ENCODE results near the gene SLC17A5. TPM values are rescaled to one million over a fixed set of nuclear protein-coding genes. Genes with fewer than 3 reads are reported as not detected.
"Not testable (repeated sequence)": the region's sequence is repeated elsewhere in the genome, so short reads cannot be mapped to it uniquely, and the experiment has no call there.

SLC17A5 gene
- total RNA-seq, 1 experiment from 2014 or later, result 4.1 TPM

DNA sequence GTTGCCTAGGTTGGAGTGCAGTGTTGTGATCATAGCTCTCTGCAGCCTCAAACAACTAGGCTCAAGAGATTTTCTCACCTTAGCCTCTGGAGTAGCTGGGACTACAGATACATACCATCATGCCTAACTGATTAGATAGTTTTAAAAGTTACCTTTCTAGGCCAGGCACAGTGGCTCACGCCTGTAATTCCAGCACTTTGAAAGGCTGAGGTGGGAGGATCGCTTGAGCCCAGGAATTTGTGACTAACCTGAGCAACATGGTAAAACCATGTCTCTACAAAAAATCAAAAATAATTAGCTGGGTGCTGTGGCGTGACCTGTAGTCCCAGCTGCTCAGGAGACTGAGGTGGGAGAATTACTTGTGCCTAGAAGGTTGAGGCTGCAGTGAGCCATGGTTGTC lies 41.2 kb downstream of the SLC17A5 start:
- DNase-seq, result no peak
- H3K4me1 ChIP-seq, result no peaks in the 10 kb centered on the region
- H3K9me3 ChIP-seq (replicated peaks), result no peaks in the 10 kb centered on the region
- H3K27me3 ChIP-seq, result no peaks in the 10 kb centered on the region
- no peaks in the 10 kb centered on the region for H3K36me3 ChIP-seq
- H3K4me3 ChIP-seq, result no peak overlapping the region
- no peak overlapping the region for H3K27ac ChIP-seq

DNA sequence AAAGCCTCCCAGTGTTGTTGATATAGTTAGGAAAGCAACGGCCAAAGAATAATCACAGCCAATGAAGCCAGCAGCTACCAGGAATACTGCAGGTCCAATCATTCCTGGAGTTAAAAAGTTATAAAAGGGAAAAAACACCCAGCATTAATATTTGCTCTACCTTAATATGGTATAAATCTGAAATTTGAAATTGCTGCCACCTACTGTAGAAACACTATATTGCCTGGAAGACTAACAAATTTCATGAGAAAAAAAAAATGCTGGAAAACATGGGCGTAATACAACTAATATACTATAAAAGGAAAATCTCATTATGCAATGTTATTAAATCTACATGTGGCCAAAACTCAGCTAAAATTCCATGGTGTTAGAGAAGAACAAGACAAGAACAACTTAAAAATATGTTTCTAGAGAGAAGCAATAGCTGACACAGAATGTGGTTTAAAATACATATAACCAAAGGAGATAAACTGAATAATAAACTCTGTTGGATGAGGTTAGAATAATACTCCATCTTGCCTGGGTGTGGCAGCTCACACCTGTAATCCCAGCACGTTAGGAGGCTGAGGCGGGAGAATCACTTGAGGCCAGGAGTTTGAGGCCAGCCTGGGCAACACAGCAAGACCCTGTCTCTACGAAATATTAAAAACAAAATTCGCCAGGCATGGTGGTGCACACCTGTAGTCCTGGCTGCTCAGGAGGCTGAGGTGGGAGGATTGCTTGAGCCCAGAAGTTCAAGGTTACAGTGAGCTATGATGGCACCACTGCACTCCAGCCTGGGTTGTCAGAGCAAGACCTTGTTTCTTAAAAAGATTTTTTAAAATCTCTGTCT lies 43.1 kb downstream of the SLC17A5 start:
- peak in 1 of 2 experiments; percentile 58 for DNase-seq
- Histone ChIP-seq H3K27ac (no peak overlapping the region), H3K27me3 (no peaks in the 10 kb centered on the region), H3K9me3 (replicated peaks) (no peaks in the 10 kb centered on the region), H3K4me1 (no peaks in the 10 kb centered on the region), H3K4me3 (no peak overlapping the region), H3K36me3 (no peaks in the 10 kb centered on the region; the same call in 1 of the 2 replicates)

DNA sequence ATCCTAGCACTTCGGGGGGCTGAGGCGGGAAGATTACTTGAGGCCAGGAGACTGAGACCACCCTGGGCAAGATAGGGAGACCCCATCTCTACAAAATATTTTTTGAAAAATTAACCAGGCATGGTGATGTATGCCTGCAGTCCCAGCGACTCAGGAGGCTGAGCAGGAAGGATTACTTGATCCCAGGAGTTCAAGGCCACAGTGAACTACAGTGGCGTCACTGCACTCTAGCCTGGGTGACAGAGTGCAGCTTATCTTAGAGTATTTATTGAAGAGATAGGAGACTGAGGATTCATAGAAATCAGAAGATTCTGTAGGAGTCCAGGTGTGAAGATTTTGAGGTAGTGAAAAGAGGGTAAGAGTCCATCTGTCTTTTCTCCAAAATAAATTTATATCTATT lies 45.0 kb downstream of the SLC17A5 start:
- DNase-seq, result no peak
- no peaks in the 10 kb centered on the region for H3K9me3 ChIP-seq (replicated peaks)

DNA sequence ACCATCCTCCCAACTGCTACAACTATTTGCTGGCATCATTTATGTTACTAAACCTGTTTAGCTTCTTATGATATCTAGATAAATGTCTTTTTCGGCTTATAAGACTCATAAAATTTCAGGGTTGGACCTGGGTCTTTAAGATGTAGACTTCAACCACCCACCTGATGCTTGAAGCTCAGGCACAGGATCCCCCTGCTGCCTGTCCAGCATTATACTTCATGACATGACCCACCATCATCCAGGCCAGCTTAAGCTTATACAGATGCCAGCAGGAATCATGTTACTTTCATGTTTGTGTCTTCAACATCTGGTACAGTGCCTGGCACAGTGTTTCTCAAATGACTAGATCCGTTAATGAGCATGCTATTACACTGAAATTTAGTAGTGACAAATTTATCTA lies 47.4 kb downstream of the SLC17A5 start:
- DNase-seq, result no peak
- Histone ChIP-seq H3K4me3 (no peak overlapping the region), H3K4me1 (no peaks in the 10 kb centered on the region), H3K36me3 (no peaks in the 10 kb centered on the region; the same call in 1 of the 2 replicates), H3K27ac (no peak overlapping the region), H3K27me3 (no peaks in the 10 kb centered on the region), H3K9me3 (replicated peaks) (no peaks in the 10 kb centered on the region)

More for the DNA sequence above, 45.0 kb downstream of the SLC17A5 start:
- no peaks in the 10 kb centered on the region for H3K4me1 ChIP-seq
- H3K27ac ChIP-seq, result no peak overlapping the region
- no peaks in the 10 kb centered on the region; the same call in 1 of the 2 replicates for H3K36me3 ChIP-seq
- no peaks in the 10 kb centered on the region for H3K27me3 ChIP-seq
- H3K4me3 ChIP-seq, result no peak overlapping the region

DNA sequence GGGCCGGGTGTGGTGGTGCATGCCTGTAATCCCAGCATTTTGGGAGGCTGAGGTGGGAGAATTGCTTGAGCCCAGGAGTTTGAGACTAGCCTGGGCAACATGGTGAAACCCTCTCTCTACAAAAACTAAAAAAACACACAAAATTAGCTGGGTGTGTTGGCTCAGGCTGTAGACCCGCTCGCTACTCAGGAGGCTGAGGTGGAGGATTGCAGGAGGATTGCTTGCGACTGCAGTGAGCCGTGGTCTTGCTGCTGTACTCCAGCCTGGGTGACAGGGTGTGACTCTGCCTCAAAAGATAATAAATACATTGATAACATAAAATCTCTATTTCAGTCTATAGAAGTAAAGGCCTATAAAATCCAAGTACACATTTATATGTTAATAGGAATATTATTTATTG lies 49.3 kb downstream of the SLC17A5 start:
- H3K27ac ChIP-seq, result no peak overlapping the region
- no peaks in the 10 kb centered on the region for H3K27me3 ChIP-seq
- no peak overlapping the region for H3K4me3 ChIP-seq
- H3K9me3 ChIP-seq (replicated peaks), result no peaks in the 10 kb centered on the region
- no peak for DNase-seq
- H3K4me1 ChIP-seq, result no peaks in the 10 kb centered on the region
- no peaks in the 10 kb centered on the region; the same call in 1 of the 2 replicates for H3K36me3 ChIP-seq

DNA sequence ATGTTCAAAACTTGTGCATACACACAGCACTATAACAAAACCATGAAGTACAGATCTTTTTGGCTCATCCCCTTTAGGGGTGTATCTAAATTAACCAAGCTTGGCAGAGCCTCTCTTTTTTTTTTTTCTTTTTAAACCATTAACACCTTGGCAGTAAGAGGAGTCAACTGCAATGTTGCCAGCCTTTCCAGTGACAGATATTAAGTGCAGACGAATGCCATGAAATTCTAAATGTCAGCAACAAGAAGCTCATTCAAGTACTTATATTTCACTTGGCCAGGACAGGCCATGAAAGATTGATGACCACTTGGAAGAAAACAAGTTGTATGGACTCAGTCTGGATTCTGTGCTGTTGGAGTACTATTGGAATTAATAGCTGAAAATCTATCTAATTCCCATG lies 49.8 kb downstream of the SLC17A5 start:
- Histone ChIP-seq H3K36me3 (no peaks in the 10 kb centered on the region; the same call in 1 of the 2 replicates), H3K4me3 (no peak overlapping the region), H3K27me3 (no peaks in the 10 kb centered on the region), H3K9me3 (replicated peaks) (no peaks in the 10 kb centered on the region), H3K4me1 (no peaks in the 10 kb centered on the region), H3K27ac (no peak overlapping the region)
- DNase-seq, result no peak

DNA sequence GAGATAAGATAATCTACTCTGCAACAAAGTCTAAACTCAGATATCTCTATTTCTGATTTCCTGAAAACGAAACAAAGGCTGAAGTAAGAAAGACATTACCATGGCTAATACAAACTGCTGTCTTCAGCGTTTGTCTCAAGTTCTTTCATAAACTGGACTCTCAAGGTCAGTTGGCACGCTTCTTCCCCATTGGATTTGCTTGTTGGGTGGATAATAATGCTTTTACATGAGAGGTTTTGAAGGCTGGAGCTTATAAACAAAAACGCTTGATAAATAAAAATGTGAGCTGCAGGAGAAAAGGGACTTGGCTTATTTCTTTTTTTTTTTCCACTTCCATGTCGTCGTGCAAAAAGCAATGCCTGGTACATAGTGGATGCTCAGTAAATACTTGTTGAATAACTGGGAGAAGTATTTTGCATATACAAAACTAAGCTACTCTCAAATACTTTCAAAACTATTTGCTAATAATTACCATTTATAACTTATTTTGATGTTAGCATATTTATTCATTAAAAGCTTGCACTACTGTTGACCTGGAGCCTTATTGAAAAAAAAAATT lies 67.3 kb downstream of the SLC17A5 start:
- DNase-seq, result no peak
- H3K4me3 ChIP-seq, result peak overlapping the region; percentile 45

DNA sequence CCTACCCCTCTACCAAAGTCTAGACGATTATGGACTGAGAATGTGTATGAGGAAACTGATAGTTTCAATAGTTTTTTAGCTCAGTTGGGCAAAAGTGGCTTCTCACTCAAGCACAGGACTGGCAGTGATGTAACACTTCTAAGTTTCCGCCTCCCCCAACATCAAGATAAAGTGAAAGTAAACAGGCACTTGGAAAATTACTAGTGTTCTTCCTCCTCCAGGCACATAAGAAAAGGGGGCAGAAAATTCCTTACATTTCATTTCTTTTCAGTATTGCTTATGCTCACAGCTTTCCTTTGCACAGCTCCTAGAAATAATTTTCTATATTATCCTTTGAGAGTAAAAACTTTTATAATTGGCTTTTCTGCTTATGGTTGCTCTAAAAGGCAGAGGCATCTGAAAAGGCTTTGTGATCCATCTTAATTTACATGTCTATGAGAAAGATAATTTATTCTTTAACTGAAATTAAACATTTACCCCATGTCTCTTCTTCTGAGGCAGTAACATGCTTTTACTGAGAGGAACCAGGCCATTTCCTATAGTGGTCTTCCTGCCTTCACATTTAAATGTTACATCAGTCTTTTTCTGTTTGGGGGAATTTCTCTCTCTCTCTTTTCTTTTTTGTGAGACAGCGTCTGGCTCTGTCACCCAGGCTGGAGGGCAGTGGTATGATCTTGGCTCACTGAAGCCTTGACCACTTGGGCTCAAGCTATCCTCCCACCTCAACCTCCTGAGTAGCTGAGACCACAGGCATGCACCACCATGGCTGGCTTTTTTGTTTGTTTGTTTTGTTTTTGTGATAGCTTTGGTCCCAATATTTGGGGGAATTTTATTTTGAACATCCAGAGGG lies 68.0 kb downstream of the SLC17A5 start:
- no peaks in the 10 kb centered on the region for H3K9me3 ChIP-seq (replicated peaks)
- H3K4me1 ChIP-seq, result peaks cover 5% of the 10 kb centered on the region; the same call in 1 of the 2 replicates
- no peaks in the 10 kb centered on the region for H3K27me3 ChIP-seq
- DNase-seq, result peak; percentile 31 to 56
- peak overlapping the region; percentile 42 for H3K27ac ChIP-seq
- peak overlapping the region; percentile 45 for H3K4me3 ChIP-seq
- H3K36me3 ChIP-seq, result no peaks in the 10 kb centered on the region

More for the DNA sequence above, 67.3 kb downstream of the SLC17A5 start:
- H3K27me3 ChIP-seq, result no peaks in the 10 kb centered on the region
- H3K9me3 ChIP-seq (replicated peaks), result no peaks in the 10 kb centered on the region
- peak overlapping the region; percentile 42 for H3K27ac ChIP-seq
- no peaks in the 10 kb centered on the region for H3K4me1 ChIP-seq
- no peaks in the 10 kb centered on the region for H3K36me3 ChIP-seq

DNA sequence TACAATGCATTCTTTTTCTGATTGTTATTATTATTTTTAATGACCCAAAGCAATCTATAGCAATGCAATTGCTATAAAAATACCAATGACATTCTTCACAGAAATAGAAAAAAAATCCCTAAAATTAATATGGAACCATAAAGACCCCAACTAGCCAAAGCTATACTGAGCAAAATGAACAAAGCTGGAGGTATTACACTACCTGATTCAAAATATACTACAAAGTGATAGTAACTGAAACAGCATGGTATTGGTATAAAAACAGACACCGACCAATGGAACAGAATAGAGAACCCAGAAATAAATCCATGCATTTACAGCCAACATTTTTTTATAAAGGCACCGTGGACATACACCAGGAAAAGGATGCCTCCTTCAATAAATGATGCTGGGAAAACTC lies 72.5 kb downstream of the SLC17A5 start:
- peak overlapping the region; percentile 45; the same call in 1 of the 2 replicates for H3K4me3 ChIP-seq

DNA sequence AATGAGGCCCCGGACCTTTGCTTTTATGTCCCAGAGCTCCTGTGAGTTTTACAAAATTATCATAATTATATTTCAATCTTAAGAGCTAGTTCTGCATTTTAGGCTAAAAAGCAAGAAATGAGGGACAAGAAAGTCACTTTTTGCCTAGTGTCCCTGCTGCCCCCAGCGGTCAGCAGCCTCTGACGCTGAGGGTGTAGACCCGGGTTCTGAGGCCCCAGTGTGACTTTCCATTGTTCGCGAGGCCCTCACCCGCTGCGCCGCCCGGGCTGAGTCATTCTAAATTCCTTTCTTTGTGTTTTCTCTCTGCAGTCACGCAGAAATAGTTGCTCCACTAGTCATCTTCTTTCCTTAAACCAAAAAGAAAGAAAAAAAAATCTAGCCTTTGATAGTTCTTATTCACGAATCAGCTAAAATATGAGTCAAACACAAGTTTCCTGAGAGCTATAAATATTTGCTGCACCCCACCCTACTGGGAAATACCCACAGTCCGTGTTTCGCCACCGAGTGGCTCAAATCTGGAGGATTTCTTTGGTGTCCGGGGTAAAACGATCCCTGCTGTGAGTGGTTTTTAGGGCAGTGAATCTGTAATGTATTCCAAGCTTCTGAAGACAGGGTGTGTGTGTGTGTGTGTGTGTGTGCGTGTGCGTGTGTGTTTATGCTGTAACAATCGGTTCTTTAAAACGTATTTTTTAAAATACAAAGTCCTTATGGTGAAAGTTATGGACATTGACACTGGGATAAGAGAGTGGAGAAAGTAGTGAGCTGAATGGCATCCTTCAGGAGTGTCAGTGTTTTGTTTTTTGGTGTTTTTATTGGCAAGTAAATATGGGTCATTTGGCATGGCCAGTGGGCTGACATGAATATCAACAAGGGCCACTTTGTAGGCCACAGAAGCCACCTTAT lies 73.3 kb downstream of the SLC17A5 start:
- no peaks in the 10 kb centered on the region for H3K9me3 ChIP-seq (replicated peaks)
- DNase-seq, result peak; percentile 88
- peak overlapping the region; percentile 91 for H3K27ac ChIP-seq
- H3K4me3 ChIP-seq, result peak overlapping the region; percentile 45
- peaks cover 16% of the 10 kb centered on the region for H3K4me1 ChIP-seq
- no peaks in the 10 kb centered on the region for H3K27me3 ChIP-seq
- no peaks in the 10 kb centered on the region for H3K36me3 ChIP-seq

More for the DNA sequence above, 72.5 kb downstream of the SLC17A5 start:
- H3K27me3 ChIP-seq, result no peaks in the 10 kb centered on the region
- peak overlapping the region; percentile 91 for H3K27ac ChIP-seq
- no peak for DNase-seq
- H3K9me3 ChIP-seq (replicated peaks), result no peaks in the 10 kb centered on the region
- H3K36me3 ChIP-seq, result no peaks in the 10 kb centered on the region
- H3K4me1 ChIP-seq, result peaks cover 16% of the 10 kb centered on the region

DNA sequence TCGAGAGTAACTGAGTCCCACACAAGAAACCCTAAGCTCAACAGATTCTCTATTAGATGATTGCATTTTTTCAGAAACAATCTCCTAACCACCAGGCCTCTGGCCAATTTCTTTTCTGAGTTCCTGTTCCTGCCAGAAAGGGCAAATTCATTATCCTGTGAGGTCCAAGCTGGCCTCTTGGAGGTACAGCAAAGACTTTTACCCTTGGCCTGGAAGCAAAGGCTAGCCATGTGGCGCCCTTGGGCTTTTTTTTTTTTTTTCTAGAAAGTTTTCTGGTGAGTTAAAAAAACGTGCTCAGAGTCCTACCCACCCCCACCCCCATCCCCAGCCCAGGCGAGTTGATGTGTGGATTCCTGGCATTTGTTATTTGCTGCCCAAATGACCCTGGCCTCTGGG lies 73.9 kb downstream of the SLC17A5 start:
- DNase-seq, result peak; percentile 51 to 67
- no peaks in the 10 kb centered on the region for H3K9me3 ChIP-seq (replicated peaks)
- peak overlapping the region; percentile 91 for H3K27ac ChIP-seq
- H3K4me3 ChIP-seq, result peak overlapping the region; percentile 45
- peaks cover 16% of the 10 kb centered on the region for H3K4me1 ChIP-seq
- no peaks in the 10 kb centered on the region for H3K27me3 ChIP-seq
- H3K36me3 ChIP-seq, result no peaks in the 10 kb centered on the region

DNA sequence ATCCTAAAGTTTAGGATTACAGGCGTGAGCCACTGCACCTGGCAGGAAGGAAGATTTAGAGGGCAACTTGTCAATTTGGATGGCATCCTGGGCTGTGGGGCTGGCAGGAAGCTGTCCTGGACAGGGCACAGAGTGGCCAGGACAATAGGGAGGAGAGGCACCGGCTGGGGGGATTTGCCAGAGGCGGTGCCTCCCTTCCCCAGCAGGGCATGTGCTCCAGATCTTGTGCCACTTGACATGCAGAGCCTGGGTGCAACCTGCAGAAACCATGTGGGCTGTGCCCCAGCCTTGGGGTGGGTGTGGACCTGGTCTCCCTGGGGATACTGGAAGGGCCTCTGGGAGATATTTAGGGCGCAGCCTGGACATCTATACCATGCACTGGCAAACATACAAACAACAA lies 74.4 kb downstream of the SLC17A5 start:
- Histone ChIP-seq H3K9me3 (replicated peaks) (no peaks in the 10 kb centered on the region), H3K4me1 (peaks cover 16% of the 10 kb centered on the region), H3K36me3 (no peaks in the 10 kb centered on the region), H3K4me3 (no peak overlapping the region; the same call in 1 of the 2 replicates), H3K27me3 (no peaks in the 10 kb centered on the region), H3K27ac (peak overlapping the region; percentile 91)
- DNase-seq, result peak in 1 of 2 experiments; percentile 47

DNA sequence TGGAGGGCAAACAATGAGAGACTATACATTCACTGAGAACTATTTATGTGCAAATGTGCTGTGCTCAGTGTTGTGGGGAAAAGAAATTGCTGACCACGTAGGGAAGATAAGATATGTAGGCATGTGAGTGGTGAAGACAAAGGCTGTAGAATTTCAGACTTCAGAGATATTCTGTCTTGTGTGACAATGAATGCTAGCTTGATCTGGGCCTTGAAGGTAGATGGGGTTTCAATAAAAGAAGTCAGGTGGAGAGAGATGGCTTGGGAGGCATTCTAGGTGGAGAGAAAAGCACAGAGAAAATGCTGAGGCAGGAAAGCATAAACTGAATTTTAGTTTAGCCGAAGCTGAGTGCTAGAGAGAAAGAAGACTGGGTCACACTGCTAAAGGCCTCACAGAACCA lies 76.1 kb downstream of the SLC17A5 start:
- Histone ChIP-seq H3K4me1 (peaks cover 16% of the 10 kb centered on the region), H3K36me3 (no peaks in the 10 kb centered on the region), H3K27me3 (no peaks in the 10 kb centered on the region), H3K9me3 (replicated peaks) (no peaks in the 10 kb centered on the region), H3K4me3 (no peak overlapping the region), H3K27ac (no peak overlapping the region)
- DNase-seq, result no peak

DNA sequence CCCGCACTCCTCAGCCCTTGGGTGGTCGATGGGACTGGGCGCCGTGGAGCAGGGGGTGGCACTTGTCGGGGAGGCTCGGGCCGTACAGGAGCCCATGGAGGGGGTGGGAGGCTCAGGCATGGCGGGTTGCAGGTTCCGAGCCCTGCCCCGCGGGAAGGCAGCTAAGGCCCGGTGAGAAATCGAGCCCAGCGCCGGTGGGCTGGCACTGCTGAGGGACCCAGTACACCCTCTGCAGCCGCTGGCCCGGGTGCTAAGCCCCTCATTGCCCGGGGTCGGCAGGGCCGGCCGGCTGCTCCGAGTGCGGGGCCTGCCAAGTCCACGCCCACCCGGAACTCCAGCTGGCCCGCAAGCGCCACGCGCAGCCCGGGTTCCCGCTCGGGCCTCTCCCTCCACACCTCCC lies 81.3 kb downstream of the SLC17A5 start:
- H3K9me3 ChIP-seq (replicated peaks), result not testable (repeated sequence)

More for the DNA sequence above, 81.3 kb downstream of the SLC17A5 start:
- H3K27me3 ChIP-seq, H3K36me3 ChIP-seq, H3K4me1 ChIP-seq, H3K4me3 ChIP-seq, DNase-seq, H3K27ac ChIP-seq: not testable (repeated sequence)
